B cell (primary cell): ENCODE measurements around the gene RTCB. TPM values are rescaled to one million over a fixed set of nuclear protein-coding genes. Genes with fewer than 3 reads are reported as not detected.

Experiments used
- ATAC-seq: fragments of 200-7000 bp; cut with Tn5 transposase; one replicate; pipeline ENCODE4 v1.10.0; 2021; ENCODE audit warnings: low read depth, mild to moderate bottlenecking, moderate number of reproducible peaks, moderate library complexity
- CTCF ChIA-PET: fragments of 350-600 bp; sonication (Branson Sonifier 250); formaldehyde crosslinking; loops from one replicate; lab custom pipeline; 2021; ENCODE audit warnings: antibody characterized with exemption, inconsistent platforms; lab: Charles Lee
- POLR2A ChIA-PET: fragments of 350-600 bp; sonication (Branson Sonifier 250); formaldehyde crosslinking; loops from one replicate; lab custom pipeline; 2021; ENCODE audit warnings: antibody characterized with exemption; lab: Charles Lee
- DNase-seq: peaks from one replicate; pipeline ENCODE4 v3.0.0; 2013
- H2AFZ ChIP-seq: 2 replicates; pipeline ENCODE4 v1.6.1; 2012; ENCODE audit warnings: mild to moderate bottlenecking, low read depth, low read length; ENCODE audit not compliant: insufficient read depth, poor library complexity, severe bottlenecking
- H3K27ac ChIP-seq, 2 donors: 1 replicate in 1 of 2; 2 replicates in 1 of 2; pipeline ENCODE4 v1.5.1; 2012 to 2013; ENCODE audit warnings: low read length in 2 of 2, mild to moderate bottlenecking in 2 of 2, moderate library complexity in 1 of 2
- H3K27me3 ChIP-seq, 4 experiments: fragments of 200-600 bp in 1 of 4; sonication (generic) in 1 of 4; replicated peaks in 1 of 4; 1 replicate in 2 of 4; 2 replicates in 2 of 4; pipeline versions ENCODE4 v1.6.1 to v1.7.0; 2013 to 2016; ENCODE audit warnings: low read length in 3 of 4, mild to moderate bottlenecking in 2 of 4, mixed read lengths in 1 of 4, moderate library complexity in 1 of 4; ENCODE audit not compliant: insufficient read depth in 4 of 4, control insufficient read depth in 3 of 4; ENCODE audit errors: control extremely low read depth in 1 of 4
- H3K36me3 ChIP-seq, 2 experiments: replicated peaks in 1 of 2; 1 replicate in 1 of 2; 2 replicates in 1 of 2; pipeline versions ENCODE4 v1.6.1 to v1.7.1; 2013; ENCODE audit warnings: low read length in 1 of 2; ENCODE audit not compliant: insufficient read depth in 2 of 2, control insufficient read depth in 1 of 2; ENCODE audit errors: control extremely low read depth in 1 of 2, extremely low read depth in 1 of 2
- H3K4me1 ChIP-seq, 2 donors: fragments of 200-600 bp in 1 of 2; sonication (generic) in 1 of 2; 1 replicate in 1 of 2; 2 replicates in 1 of 2; pipeline versions ENCODE4 v1.5.1 to v1.6.1; 2013 to 2017; ENCODE audit warnings: low read length in 2 of 2; ENCODE audit not compliant: control insufficient read depth in 2 of 2, insufficient read depth in 2 of 2
- H3K4me2 ChIP-seq: replicated peaks from 2 replicates; pipeline ENCODE3; 2012; ENCODE audit warnings: mild to moderate bottlenecking, low read depth, low read length; ENCODE audit not compliant: poor library complexity, severe bottlenecking
- H3K4me3 ChIP-seq, 5 experiments: fragments of 200-600 bp in 1 of 5; sonication (generic) in 1 of 5; 1 replicate in 3 of 5; 2 replicates in 2 of 5; pipeline versions ENCODE4 v1.5.1 to v1.7.0; 2011 to 2016; ENCODE audit warnings: low read length in 4 of 5, mild to moderate bottlenecking in 4 of 5, low read depth in 2 of 5, control low read depth in 1 of 5, moderate library complexity in 1 of 5; ENCODE audit not compliant: insufficient read depth in 1 of 5; ENCODE audit errors: control extremely low read depth in 1 of 5, extremely low read depth in 1 of 5
- H3K79me2 ChIP-seq: fragments of 200-600 bp; sonication (generic); one replicate; pipeline ENCODE4 v1.6.0; 2016; ENCODE audit warnings: low read length; ENCODE audit not compliant: control insufficient read depth, insufficient read depth
- H3K9ac ChIP-seq: fragments of 200-600 bp; sonication (generic); 2 replicates; pipeline ENCODE4 v1.6.1; 2017; ENCODE audit warnings: mild to moderate bottlenecking, low read length, moderate library complexity
- H3K9me3 ChIP-seq, 3 donors: one replicate each; pipeline versions ENCODE4 v1.6.1 to v1.7.1; 2013; ENCODE audit warnings: low read length in 2 of 3; ENCODE audit not compliant: control insufficient read depth in 2 of 3, insufficient read depth in 1 of 3; ENCODE audit errors: control extremely low read depth in 1 of 3
- H4K20me1 ChIP-seq: 2 replicates; pipeline ENCODE4 v1.6.0; 2012; ENCODE audit warnings: mild to moderate bottlenecking, low read length; ENCODE audit not compliant: insufficient read depth, control insufficient read depth, poor library complexity, severe bottlenecking
- H3K27ac Mint-ChIP-seq: one replicate; pipeline ENCODE4 v1.8.0; 2021; ENCODE audit warnings: mixed read lengths
- H3K27me3 Mint-ChIP-seq: one replicate; pipeline ENCODE4 v1.8.0; 2021; ENCODE audit warnings: mixed read lengths
- H3K4me1 Mint-ChIP-seq: one replicate; pipeline ENCODE4 v1.8.0; 2021; ENCODE audit warnings: mixed read lengths
- H3K4me3 Mint-ChIP-seq: one replicate; pipeline ENCODE4 v1.8.0; 2021; ENCODE audit warnings: mixed read lengths
- H3K9me3 Mint-ChIP-seq: one replicate; pipeline ENCODE4 v1.8.0; 2022; ENCODE audit warnings: mixed read lengths; ENCODE audit not compliant: insufficient read depth
- EZH2 ChIP-seq: IDR thresholded peaks from 2 replicates; pipeline ENCODE4 v1.6.1; 2012; ENCODE audit warnings: borderline replicate concordance, low read depth, mild to moderate bottlenecking, moderate library complexity, low read length; ENCODE audit not compliant: insufficient read depth, poor library complexity, severe bottlenecking
- whole genome bisulfite sequencing: methylation state at CpG from one replicate; pipeline ENCODE4 v1.1.5; 2013; ENCODE audit warnings: missing lambda C conversion rate; ENCODE audit not compliant: insufficient coverage; 5-methylcytosine and 5-hydroxymethylcytosine counted together
- intact Hi-C: fragments of 100-400 bp; cut with micrococcal nuclease; formaldehyde crosslinking; loops from one replicate; pipeline ENCODE4 v1.10.0; 2022
- polyA plus RNA-seq: library from polyadenylated mRNA; depleted of rRNA; stranded (reverse); fragments of >200 nt; gene quantifications from 2 replicates; pipeline ENCODE4 v1.2.3, GENCODE V29; 2012
- total RNA-seq, 2 donors: library from RNA; stranded (reverse); fragments of 120-200 nt in 1 of 2; gene quantifications; 1 replicate in 1 of 2; 2 replicates in 1 of 2; pipeline versions ENCODE4 v1.2.3 to v1.2.4, GENCODE V29; 2013 to 2022
- TF ChIP-seq, protein P1 (sequence below): fragments of 200-600 bp; IDR thresholded peaks from one replicate; pipeline ENCODE4 v1.8.0; 2022; ENCODE audit warnings: antibody characterized with exemption, mild to moderate bottlenecking

RTCB gene
- total and polyA plus RNA-seq, 2 donors (not counting 1 experiment from before 2014, with no cell fraction given): 32.8 to 60.1 TPM

DNA sequence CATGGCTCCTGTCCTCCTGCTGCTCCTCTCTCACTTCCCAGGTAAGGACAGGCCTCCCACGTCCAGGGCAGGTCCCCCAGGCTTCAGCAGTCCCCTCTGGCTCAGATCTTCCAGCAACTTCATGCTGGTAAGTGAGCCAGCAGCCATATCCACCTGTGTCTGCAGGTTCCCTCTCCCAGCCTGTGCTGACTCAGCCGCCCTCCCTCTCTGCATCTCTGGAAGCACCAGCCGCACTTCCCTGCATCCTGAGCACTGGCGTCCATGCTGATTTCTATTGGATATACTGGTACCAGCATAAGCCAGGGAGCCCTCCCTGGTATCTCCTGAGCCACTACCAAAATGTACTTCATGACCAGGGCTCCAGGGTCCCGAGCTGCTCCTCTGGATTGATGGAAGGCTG lies 35.4 kb downstream of the RTCB start:
- no peaks in the 10 kb centered on the region for H3K27me3 ChIP-seq
- Mint-ChIP-seq H3K4me3 (no peak overlapping the region), H3K27ac (no peak overlapping the region), H3K4me1 (no peaks in the 10 kb centered on the region), H3K9me3 (no peaks in the 10 kb centered on the region), H3K27me3 (no peaks in the 10 kb centered on the region)
- no peaks in the 10 kb centered on the region for H3K36me3 ChIP-seq
- no peaks in the 10 kb centered on the region for H3K4me1 ChIP-seq
- no peak overlapping the region for H3K27ac ChIP-seq
- WGBS: 85% methylated on average over 4 of the region's 5 CpGs
- H4K20me1 ChIP-seq: no peaks in the 10 kb centered on the region
- intact Hi-C loops: no loop called here
- H3K9me3 ChIP-seq: no peaks in the 10 kb centered on the region
- no peak overlapping the region for H3K4me2 ChIP-seq
- no peak overlapping the region for H3K4me3 ChIP-seq
- POLR2A ChIA-PET: no interaction called here
- H2AFZ ChIP-seq: no peak overlapping the region
- DNase-seq (no peak), ATAC-seq (no peak)
- no peaks in the 10 kb centered on the region for H3K79me2 ChIP-seq
- no peak overlapping the region for H3K9ac ChIP-seq
- CTCF ChIA-PET: no interaction called here
- no peak for TF ChIP-seq EZH2

DNA sequence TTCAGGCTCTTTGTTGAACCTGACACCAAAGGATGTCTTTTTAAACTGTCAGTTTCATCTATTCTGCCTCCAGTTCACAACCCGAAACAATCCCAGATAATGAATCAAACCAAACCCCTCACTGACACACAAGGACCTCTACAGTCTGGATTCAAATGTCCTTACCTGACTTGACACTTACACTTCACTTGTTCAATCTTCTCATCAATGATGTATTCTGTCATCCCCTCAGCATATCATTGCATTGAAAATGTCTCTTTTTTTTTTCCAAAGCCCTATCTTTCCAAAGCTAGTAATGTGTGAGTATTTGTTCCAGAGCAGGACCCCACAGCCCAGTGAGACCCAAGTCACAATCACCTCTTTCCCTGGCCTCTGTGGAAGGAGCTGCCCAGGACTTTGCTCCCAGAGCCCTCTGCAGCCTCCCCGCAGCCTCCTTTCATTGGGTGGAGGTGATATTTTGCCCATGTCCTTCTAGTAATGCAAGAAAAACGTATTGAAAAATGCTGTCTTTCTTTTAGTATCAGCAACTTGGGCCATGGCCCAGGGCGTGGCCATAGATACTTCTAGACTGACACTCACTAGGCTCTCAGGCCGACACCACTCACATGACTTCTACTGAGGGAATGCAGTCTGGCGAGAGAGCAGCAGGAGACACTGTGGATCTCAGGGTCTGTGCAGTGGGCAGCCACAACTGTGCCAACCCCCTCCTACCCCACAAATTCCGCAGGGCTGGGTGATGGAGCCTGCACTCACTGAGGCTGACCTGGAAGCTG lies 36.2 kb downstream of the RTCB start:
- H3K9ac ChIP-seq: no peak overlapping the region
- H3K4me3 Mint-ChIP-seq: no peak overlapping the region
- H3K4me1 ChIP-seq: no peaks in the 10 kb centered on the region
- TF ChIP-seq EZH2: no peak
- TF ChIP-seq, protein P1, sequence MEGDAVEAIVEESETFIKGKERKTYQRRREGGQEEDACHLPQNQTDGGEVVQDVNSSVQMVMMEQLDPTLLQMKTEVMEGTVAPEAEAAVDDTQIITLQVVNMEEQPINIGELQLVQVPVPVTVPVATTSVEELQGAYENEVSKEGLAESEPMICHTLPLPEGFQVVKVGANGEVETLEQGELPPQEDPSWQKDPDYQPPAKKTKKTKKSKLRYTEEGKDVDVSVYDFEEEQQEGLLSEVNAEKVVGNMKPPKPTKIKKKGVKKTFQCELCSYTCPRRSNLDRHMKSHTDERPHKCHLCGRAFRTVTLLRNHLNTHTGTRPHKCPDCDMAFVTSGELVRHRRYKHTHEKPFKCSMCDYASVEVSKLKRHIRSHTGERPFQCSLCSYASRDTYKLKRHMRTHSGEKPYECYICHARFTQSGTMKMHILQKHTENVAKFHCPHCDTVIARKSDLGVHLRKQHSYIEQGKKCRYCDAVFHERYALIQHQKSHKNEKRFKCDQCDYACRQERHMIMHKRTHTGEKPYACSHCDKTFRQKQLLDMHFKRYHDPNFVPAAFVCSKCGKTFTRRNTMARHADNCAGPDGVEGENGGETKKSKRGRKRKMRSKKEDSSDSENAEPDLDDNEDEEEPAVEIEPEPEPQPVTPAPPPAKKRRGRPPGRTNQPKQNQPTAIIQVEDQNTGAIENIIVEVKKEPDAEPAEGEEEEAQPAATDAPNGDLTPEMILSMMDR: no peak
- H3K27me3 ChIP-seq: no peaks in the 10 kb centered on the region
- no peak overlapping the region for H3K27ac Mint-ChIP-seq
- no peak overlapping the region for H2AFZ ChIP-seq
- CTCF ChIA-PET: no interaction called here
- ATAC-seq: no peak
- no peaks in the 10 kb centered on the region for H4K20me1 ChIP-seq
- no peaks in the 10 kb centered on the region for H3K36me3 ChIP-seq
- no peak overlapping the region for H3K4me3 ChIP-seq
- H3K4me2 ChIP-seq: no peak overlapping the region
- no peaks in the 10 kb centered on the region for H3K27me3 Mint-ChIP-seq
- WGBS: 99% methylated on average over 5 of the region's 7 CpGs
- H3K9me3 ChIP-seq: no peaks in the 10 kb centered on the region
- no peaks in the 10 kb centered on the region for H3K79me2 ChIP-seq
- no peaks in the 10 kb centered on the region for H3K9me3 Mint-ChIP-seq
- intact Hi-C loops: no loop called here
- POLR2A ChIA-PET: no interaction called here
- H3K27ac ChIP-seq: no peak overlapping the region
- H3K4me1 Mint-ChIP-seq: no peaks in the 10 kb centered on the region
- DNase-seq: no peak
